ENCODE data around the gene AUH. TPM values are rescaled to one million over a fixed set of nuclear protein-coding genes. Genes with fewer than 3 reads are reported as not detected.
A peak's percentile ranks its signal among the peaks of the same experiment; 100 is the strongest.

Gene AUH
- total and polyA plus RNA-seq, 7 donors: 13.1 to 40.9 (median 28.2) TPM

DNA sequence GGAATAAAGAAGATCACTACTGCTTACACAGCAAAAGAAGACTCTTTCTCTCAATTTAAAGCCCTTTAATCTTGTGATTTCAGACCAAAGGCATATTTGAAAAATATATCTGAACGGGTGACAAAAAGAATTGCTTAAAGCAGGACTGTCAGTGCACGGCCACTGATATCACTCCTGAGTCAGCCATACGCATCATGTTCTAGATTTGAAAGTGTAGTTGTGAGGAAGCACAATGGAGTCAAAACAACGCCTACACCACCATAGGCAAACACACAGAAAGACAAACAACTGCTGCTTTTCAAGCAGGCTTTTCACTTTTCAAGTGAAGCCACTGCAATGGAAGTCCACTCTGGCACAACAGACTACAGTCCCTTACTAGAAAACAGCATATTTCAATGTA is 141.7 kb downstream of the AUH start:
- DNase-seq: no peak
- H3K4me3 ChIP-seq: no peak overlapping the region
- peaks cover 0 to 19% (median 7%) of the 10 kb centered on the region in 4 donors for H3K4me1 ChIP-seq
- H3K27ac ChIP-seq: peak overlapping the region in 1 of 4 donors; percentile 44
- no peak for TF ChIP-seq POLR2AphosphoS5 (IDR thresholded peaks at IDR 0.05)
- no peak for TF ChIP-seq POLR2A (IDR thresholded peaks at IDR 0.05)
- TF ChIP-seq EP300 (IDR thresholded peaks at IDR 0.05): no peak
- TF ChIP-seq, protein P1, sequence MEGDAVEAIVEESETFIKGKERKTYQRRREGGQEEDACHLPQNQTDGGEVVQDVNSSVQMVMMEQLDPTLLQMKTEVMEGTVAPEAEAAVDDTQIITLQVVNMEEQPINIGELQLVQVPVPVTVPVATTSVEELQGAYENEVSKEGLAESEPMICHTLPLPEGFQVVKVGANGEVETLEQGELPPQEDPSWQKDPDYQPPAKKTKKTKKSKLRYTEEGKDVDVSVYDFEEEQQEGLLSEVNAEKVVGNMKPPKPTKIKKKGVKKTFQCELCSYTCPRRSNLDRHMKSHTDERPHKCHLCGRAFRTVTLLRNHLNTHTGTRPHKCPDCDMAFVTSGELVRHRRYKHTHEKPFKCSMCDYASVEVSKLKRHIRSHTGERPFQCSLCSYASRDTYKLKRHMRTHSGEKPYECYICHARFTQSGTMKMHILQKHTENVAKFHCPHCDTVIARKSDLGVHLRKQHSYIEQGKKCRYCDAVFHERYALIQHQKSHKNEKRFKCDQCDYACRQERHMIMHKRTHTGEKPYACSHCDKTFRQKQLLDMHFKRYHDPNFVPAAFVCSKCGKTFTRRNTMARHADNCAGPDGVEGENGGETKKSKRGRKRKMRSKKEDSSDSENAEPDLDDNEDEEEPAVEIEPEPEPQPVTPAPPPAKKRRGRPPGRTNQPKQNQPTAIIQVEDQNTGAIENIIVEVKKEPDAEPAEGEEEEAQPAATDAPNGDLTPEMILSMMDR (IDR thresholded peaks at IDR 0.05): no peak
- H3K9me3 ChIP-seq: no peaks in the 10 kb centered on the region
- no peaks in the 10 kb centered on the region for H3K27me3 ChIP-seq
- intact Hi-C loops (cut with DNase I): no loop called here
- H3K36me3 ChIP-seq: peaks cover 0 to 17% (median 0%) of the 10 kb centered on the region in 4 donors
- 90 to 93% methylated on average over 4 of the region's 4 CpGs for WGBS, 2 donors

DNA sequence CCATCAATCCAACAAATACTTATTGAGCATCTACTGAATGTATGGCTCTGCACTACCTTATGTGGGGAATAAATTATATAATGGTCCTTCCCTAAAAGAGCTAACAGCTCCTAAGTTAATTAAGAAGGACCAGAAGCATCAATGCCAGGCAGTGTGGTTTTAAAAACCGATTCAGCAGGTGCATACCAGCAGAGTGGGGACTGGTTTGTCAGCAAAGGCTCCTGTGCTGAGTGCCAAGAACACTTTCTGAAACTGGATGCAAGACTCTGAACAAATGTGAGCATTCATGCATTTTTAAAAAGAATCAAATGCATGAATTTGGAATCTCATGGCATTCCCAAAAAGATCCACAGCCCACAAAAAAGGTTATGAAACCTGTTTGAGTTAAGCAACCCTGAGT is 142.2 kb downstream of the AUH start:
- TF ChIP-seq POLR2AphosphoS5 (IDR thresholded peaks at IDR 0.05) (no peak), EP300 (IDR thresholded peaks at IDR 0.05) (no peak), POLR2A (IDR thresholded peaks at IDR 0.05) (no peak)
- TF ChIP-seq, protein P1 (IDR thresholded peaks at IDR 0.05): no peak
- Histone ChIP-seq H3K36me3 (peaks cover 0 to 17% (median 0%) of the 10 kb centered on the region in 4 donors), H3K4me1 (peaks cover 0 to 19% (median 7%) of the 10 kb centered on the region in 4 donors), H3K4me3 (no peak overlapping the region), H3K9me3 (no peaks in the 10 kb centered on the region), H3K27me3 (no peaks in the 10 kb centered on the region), H3K27ac (no peak overlapping the region)
- DNase-seq: no peak
- intact Hi-C loops (cut with DNase I): no loop called here
- WGBS, 2 donors: 84 to 92% methylated on average over 1 of the region's 1 CpG

DNA sequence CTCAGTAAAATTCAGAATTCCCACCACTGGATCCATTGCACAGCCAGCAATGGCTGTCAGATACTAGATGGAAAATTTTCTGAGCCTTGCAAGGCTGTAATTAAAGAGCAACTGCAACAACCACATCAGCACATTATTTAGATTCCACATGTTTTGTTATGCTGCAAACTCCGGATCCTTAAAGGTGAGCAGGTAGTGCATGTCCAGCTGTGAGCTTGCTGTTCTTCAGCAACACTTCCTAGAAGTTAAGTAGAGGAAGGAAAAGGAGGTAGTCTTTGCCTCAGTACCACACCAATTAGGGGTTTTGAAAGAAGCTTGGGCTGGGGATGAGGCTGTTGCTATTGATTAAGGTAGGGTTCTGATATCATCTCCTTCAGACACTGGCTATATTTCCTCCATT is 144.3 kb downstream of the AUH start:
- H3K27ac ChIP-seq: no peak overlapping the region
- no peaks in the 10 kb centered on the region for H3K9me3 ChIP-seq
- 96 to 99% methylated on average over 1 of the region's 1 CpG for WGBS, 2 donors
- H3K4me3 ChIP-seq: no peak overlapping the region
- no peaks in the 10 kb centered on the region for H3K27me3 ChIP-seq
- H3K36me3 ChIP-seq: peaks cover 0 to 23% (median 0%) of the 10 kb centered on the region in 4 donors
- intact Hi-C loops (cut with DNase I): no loop called here
- DNase-seq: no peak
- TF ChIP-seq POLR2A (IDR thresholded peaks at IDR 0.05) (no peak), POLR2AphosphoS5 (IDR thresholded peaks at IDR 0.05) (no peak), EP300 (IDR thresholded peaks at IDR 0.05) (no peak)
- TF ChIP-seq, protein P1 (IDR thresholded peaks at IDR 0.05): no peak
- H3K4me1 ChIP-seq: peaks cover 0 to 19% (median 7%) of the 10 kb centered on the region in 4 donors

DNA sequence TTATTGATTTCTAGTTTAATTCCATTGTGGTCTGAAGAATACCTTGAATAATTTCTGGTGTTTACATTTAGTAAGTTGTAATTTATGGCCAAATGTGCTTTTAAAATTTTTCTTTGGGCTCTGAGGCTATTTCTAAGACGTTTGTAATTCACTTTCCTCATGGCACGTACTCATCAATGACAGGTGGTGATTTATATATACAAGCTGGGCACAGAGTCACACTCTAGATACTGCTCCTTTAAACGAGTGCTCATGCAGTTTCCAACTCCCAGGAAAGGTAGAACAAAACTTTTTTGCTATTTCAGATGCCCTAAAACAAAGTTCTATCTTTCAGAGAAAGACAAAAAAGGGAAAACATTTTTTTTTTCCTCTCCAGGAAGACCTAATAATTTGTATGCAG is 146.9 kb downstream of the AUH start:
- 67 to 68% methylated on average over 3 of the region's 3 CpGs for WGBS, 2 donors
- Histone ChIP-seq H3K4me1 (peaks cover 0 to 3% (median 0%) of the 10 kb centered on the region in 4 donors), H3K36me3 (peaks cover 0 to 17% (median 0%) of the 10 kb centered on the region in 4 donors), H3K27ac (no peak overlapping the region), H3K9me3 (no peaks in the 10 kb centered on the region), H3K27me3 (no peaks in the 10 kb centered on the region), H3K4me3 (no peak overlapping the region)
- TF ChIP-seq, protein P1 (IDR thresholded peaks at IDR 0.05): no peak
- no peak for TF ChIP-seq POLR2AphosphoS5 (IDR thresholded peaks at IDR 0.05)
- TF ChIP-seq EP300 (IDR thresholded peaks at IDR 0.05): no peak
- no peak for TF ChIP-seq POLR2A (IDR thresholded peaks at IDR 0.05)
- intact Hi-C loops (cut with DNase I): no loop called here
- DNase-seq: no peak

DNA sequence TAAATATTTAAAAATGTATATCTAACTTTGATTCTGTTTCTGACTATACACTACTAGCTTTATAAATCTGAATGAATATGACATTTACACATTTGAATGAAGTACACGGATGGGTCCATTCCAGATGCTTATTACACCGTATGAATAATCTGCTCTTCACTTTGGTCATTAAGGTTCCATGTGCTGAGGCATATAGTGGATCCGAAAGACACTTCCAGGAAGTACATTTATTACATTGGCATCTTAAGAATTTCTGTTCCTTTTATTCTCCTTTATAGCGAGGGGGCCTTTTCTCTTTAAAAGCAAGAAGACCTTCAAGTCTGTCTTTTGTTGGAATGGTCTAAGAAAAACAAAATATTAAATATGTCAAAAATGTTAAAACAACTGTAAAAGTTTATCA is 147.6 kb downstream of the AUH start:
- Histone ChIP-seq H3K36me3 (peaks cover 0 to 10% (median 0%) of the 10 kb centered on the region in 4 donors), H3K27me3 (no peaks in the 10 kb centered on the region), H3K27ac (no peak overlapping the region), H3K4me3 (no peak overlapping the region), H3K4me1 (peaks cover 0 to 3% (median 0%) of the 10 kb centered on the region in 4 donors), H3K9me3 (no peaks in the 10 kb centered on the region)
- intact Hi-C loops (cut with DNase I): no loop called here
- DNase-seq: no peak
- WGBS, 2 donors: 94 to 96% methylated on average over 4 of the region's 4 CpGs
- TF ChIP-seq POLR2AphosphoS5 (IDR thresholded peaks at IDR 0.05): no peak
